HepG2 (cell line): ENCODE measurements around the gene CIAO2B. TPM values are rescaled to one million over a fixed set of nuclear protein-coding genes. Genes with fewer than 3 reads are reported as not detected.

Experiments
- CBFB ChIP-seq: sonication (generic); formaldehyde crosslinking; IDR thresholded peaks from 2 replicates; pipeline ENCODE4 v1.4.0; 2020; ENCODE audit warnings: missing genetic modification reagents
- GATAD2A ChIP-seq: IDR thresholded peaks from 2 replicates; pipeline ENCODE4 v1.6.1; 2016
- HINFP ChIP-seq: sonication (generic); formaldehyde crosslinking; IDR thresholded peaks from 2 replicates; pipeline ENCODE4 v1.4.0; 2020; ENCODE audit warnings: low read depth, mild to moderate bottlenecking, missing genetic modification reagents
- JDP2 ChIP-seq: sonication (generic); formaldehyde crosslinking; IDR thresholded peaks from 2 replicates; pipeline ENCODE4 v1.8.1; 2022; ENCODE audit warnings: missing genetic modification reagents, borderline replicate concordance
- MED8 ChIP-seq: sonication (generic); formaldehyde crosslinking; IDR thresholded peaks from 2 replicates; pipeline ENCODE4 v1.8.1; 2023; ENCODE audit warnings: mild to moderate bottlenecking, missing genetic modification reagents; ENCODE audit not compliant: insufficient replicate concordance
- SNAI1 ChIP-seq: sonication (generic); formaldehyde crosslinking; IDR thresholded peaks from 2 replicates; pipeline ENCODE4 v1.5.0; 2020; ENCODE audit warnings: mild to moderate bottlenecking, missing genetic modification reagents, borderline replicate concordance
- SRF ChIP-seq: IDR thresholded peaks from 2 replicates; pipeline ENCODE4 v1.6.1; 2011; ENCODE audit warnings: mild to moderate bottlenecking, low read depth, low read length, moderate library complexity
- YEATS2 ChIP-seq: sonication (generic); formaldehyde crosslinking; IDR thresholded peaks from 2 replicates; pipeline ENCODE4 v1.4.0; 2020; ENCODE audit warnings: missing genetic modification reagents, borderline replicate concordance
- ZFYVE20 ChIP-seq: sonication (generic); formaldehyde crosslinking; IDR thresholded peaks from 2 replicates; pipeline ENCODE4 v1.8.0; 2023; ENCODE audit warnings: low read depth, mild to moderate bottlenecking, moderate library complexity, missing genetic modification reagents, borderline replicate concordance
- ZNF280D ChIP-seq: sonication (generic); formaldehyde crosslinking; IDR thresholded peaks from 2 replicates; pipeline ENCODE4 v1.5.1; 2020; ENCODE audit warnings: mild to moderate bottlenecking, missing genetic modification reagents
- ZNF550 ChIP-seq: sonication (generic); formaldehyde crosslinking; IDR thresholded peaks from 2 replicates; pipeline ENCODE4 v1.4.0; 2020; ENCODE audit warnings: mild to moderate bottlenecking, missing genetic modification reagents, borderline replicate concordance
- ZNF577 ChIP-seq: sonication (generic); formaldehyde crosslinking; IDR thresholded peaks from 2 replicates; pipeline ENCODE4 v1.4.0; 2020; ENCODE audit warnings: mild to moderate bottlenecking, low read depth, missing genetic modification reagents, borderline replicate concordance
- ZNF589 ChIP-seq: sonication (generic); formaldehyde crosslinking; conservative IDR thresholded peaks from 2 replicates; pipeline ENCODE4 v1.8.0; 2022; ENCODE audit warnings: mild to moderate bottlenecking, moderate library complexity, missing genetic modification reagents
- ZNF724P ChIP-seq: sonication (generic); formaldehyde crosslinking; IDR thresholded peaks from 2 replicates; pipeline ENCODE4 v1.8.0; 2022; ENCODE audit warnings: missing genetic modification reagents, borderline replicate concordance
- ZNF768 ChIP-seq: sonication (generic); formaldehyde crosslinking; IDR thresholded peaks from 2 replicates; pipeline ENCODE4 v1.4.0; 2020; ENCODE audit warnings: missing genetic modification reagents
- polyA plus RNA-seq, 8 experiments: library from polyadenylated mRNA; depleted of rRNA in 3 of 8; stranded (reverse) in 7 of 8; unstranded in 1 of 8; fragments of >200 nt; fragmentation: Illumina TruSeq in 4 of 8; extraction: Trizol in 4 of 8; gene quantifications; 2 replicates each; pipeline versions ENCODE4 v1.2.1 to v1.2.3, GENCODE V29; 2011 to 2016; ENCODE audit warnings: low read depth in 4 of 8, missing spikeins in 1 of 8, mixed read lengths in 1 of 8; ENCODE audit not compliant: insufficient read depth in 1 of 8
- total RNA-seq, 5 experiments: library from RNA; depleted of rRNA; stranded (reverse); fragments of >200 nt; fragmentation: Illumina TruSeq; extraction: Trizol; gene quantifications; 2 replicates each; pipeline ENCODE4 v1.2.3, GENCODE V29; 2016; ENCODE audit warnings: low read depth in 1 of 5
- TF ChIP-seq, protein P1 (sequence below): sonication (generic); formaldehyde crosslinking; IDR thresholded peaks from 2 replicates; pipeline ENCODE4 v1.5.0; 2020; ENCODE audit warnings: mild to moderate bottlenecking, missing genetic modification reagents
- TF ChIP-seq, protein P2 (sequence below), 2 experiments: sonication (generic) in 1 of 2; formaldehyde crosslinking in 1 of 2; IDR thresholded peaks; 2 replicates each; pipeline versions ENCODE4 v1.4.0 to v1.6.1; 2018 to 2020; ENCODE audit warnings: missing genetic modification reagents in 2 of 2, borderline replicate concordance in 1 of 2, low read depth in 1 of 2, mild to moderate bottlenecking in 1 of 2, missing biosample characterization in 1 of 2
- TF ChIP-seq, protein P3 (sequence below): sonication (generic); formaldehyde crosslinking; IDR thresholded peaks from 2 replicates; pipeline ENCODE4 v1.4.0; 2020; ENCODE audit warnings: missing genetic modification reagents

Gene CIAO2B
- total and polyA plus RNA-seq, 2 of the 13 experiments (the other 11 are each of a cell fraction or from before 2014, with no cell fraction given): 157 to 293 TPM

- TF ChIP-seq ZNF280D (CRISPR knock-in tag) (no peak), ZNF724P (CRISPR knock-in tag) (0 out of 2 replicates have a peak, but pooled peaks have one; percentile 45), CBFB (CRISPR knock-in tag) (no peak), MED8 (CRISPR knock-in tag) (no peak), ZNF577 (CRISPR knock-in tag) (no peak), GATAD2A (CRISPR knock-in tag) (no peak), ZFYVE20 (CRISPR knock-in tag) (no peak), HINFP (CRISPR knock-in tag) (no peak), ZNF768 (CRISPR knock-in tag) (peak; percentile 44; the same call in 1 of the 2 replicates), YEATS2 (CRISPR knock-in tag) (no peak), SNAI1 (CRISPR knock-in tag) (no peak), JDP2 (CRISPR knock-in tag) (no peak), ZNF589 (no peak), SRF (no peak), ZNF550 (no peak)
- TF ChIP-seq, protein P1, sequence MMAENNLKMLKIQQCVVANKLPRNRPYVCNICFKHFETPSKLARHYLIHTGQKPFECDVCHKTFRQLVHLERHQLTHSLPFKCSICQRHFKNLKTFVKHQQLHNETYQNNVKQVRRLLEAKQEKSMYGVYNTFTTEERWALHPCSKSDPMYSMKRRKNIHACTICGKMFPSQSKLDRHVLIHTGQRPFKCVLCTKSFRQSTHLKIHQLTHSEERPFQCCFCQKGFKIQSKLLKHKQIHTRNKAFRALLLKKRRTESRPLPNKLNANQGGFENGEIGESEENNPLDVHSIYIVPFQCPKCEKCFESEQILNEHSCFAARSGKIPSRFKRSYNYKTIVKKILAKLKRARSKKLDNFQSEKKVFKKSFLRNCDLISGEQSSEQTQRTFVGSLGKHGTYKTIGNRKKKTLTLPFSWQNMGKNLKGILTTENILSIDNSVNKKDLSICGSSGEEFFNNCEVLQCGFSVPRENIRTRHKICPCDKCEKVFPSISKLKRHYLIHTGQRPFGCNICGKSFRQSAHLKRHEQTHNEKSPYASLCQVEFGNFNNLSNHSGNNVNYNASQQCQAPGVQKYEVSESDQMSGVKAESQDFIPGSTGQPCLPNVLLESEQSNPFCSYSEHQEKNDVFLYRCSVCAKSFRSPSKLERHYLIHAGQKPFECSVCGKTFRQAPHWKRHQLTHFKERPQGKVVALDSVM (CRISPR knock-in tag): no peak
- TF ChIP-seq, protein P2, sequence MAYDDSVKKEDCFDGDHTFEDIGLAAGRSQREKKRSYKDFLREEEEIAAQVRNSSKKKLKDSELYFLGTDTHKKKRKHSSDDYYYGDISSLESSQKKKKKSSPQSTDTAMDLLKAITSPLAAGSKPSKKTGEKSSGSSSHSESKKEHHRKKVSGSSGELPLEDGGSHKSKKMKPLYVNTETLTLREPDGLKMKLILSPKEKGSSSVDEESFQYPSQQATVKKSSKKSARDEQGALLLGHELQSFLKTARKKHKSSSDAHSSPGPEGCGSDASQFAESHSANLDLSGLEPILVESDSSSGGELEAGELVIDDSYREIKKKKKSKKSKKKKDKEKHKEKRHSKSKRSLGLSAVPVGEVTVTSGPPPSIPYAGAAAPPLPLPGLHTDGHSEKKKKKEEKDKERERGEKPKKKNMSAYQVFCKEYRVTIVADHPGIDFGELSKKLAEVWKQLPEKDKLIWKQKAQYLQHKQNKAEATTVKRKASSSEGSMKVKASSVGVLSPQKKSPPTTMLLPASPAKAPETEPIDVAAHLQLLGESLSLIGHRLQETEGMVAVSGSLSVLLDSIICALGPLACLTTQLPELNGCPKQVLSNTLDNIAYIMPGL (CRISPR knock-in tag; IDR thresholded peaks at IDR 0.05; ENCODE audit: borderline replicate concordance in 1 of 2, low read depth in 1 of 2): peak in 1 of 2 experiments; percentile 38; a peak in 1 of 4 replicates
- TF ChIP-seq, protein P3, sequence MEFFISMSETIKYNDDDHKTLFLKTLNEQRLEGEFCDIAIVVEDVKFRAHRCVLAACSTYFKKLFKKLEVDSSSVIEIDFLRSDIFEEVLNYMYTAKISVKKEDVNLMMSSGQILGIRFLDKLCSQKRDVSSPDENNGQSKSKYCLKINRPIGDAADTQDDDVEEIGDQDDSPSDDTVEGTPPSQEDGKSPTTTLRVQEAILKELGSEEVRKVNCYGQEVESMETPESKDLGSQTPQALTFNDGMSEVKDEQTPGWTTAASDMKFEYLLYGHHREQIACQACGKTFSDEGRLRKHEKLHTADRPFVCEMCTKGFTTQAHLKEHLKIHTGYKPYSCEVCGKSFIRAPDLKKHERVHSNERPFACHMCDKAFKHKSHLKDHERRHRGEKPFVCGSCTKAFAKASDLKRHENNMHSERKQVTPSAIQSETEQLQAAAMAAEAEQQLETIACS: no peak
These were observed 9.5 kb downstream of the CIAO2B start (continued) for GRCh38 chr16:66924527-66925321.
